ENCODE results near the gene TSR3. TPM values are rescaled to one million over a fixed set of nuclear protein-coding genes. Genes with fewer than 3 reads are reported as not detected.

The TSR3 gene
- total RNA-seq, 1 experiment from 2014 or later, result 52.7 TPM

DNA sequence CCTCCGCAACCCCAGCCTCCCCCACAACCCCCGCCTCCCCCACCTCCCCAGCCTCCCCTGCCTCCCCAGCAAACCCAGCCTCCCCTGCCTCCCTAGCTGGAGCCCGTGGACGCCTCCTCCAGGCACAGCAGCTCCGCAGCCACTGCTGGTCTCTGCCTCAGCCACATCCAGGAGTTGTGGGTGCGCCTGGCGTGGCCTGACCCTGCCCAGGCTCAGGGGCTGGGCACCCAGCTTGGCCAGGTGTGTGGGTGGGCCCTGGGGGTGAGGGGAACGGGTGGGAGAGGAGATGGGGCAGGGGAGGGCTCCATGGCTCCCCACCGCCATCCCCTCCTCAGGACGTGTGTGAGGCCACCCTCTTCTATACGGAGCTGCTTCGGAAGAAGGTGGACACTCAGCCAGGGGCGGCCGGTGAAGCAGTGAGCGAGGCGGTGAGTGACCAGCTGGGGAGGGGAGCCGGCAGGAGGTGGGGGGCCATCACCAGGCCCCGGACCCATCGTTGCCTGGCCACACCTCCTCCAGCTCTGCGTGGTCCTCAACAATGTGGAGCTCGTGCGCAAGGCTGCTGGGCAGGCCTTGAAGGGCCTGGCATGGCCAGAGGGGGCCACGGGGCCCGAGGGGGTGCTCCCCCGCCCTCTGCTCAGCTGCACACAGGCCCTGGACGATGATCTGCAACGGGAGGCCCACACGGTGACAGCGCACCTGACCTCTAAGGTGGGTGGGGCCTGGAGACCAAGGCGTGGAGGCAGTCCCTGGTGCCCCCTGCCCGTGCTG is 5.8 kb downstream of the TSR3 start (continued):
- TF ChIP-seq CTCF (IDR thresholded peaks at IDR 0.05 in 2 of 3, conservative IDR thresholded peaks at IDR 0.05 in 1 of 3; ENCODE audit: borderline replicate concordance in 1 of 3, insufficient read depth in 1 of 3, low read depth in 2 of 3, low read length in 2 of 3), result no peak
- TF ChIP-seq, protein P1, sequence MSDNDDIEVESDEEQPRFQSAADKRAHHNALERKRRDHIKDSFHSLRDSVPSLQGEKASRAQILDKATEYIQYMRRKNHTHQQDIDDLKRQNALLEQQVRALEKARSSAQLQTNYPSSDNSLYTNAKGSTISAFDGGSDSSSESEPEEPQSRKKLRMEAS (IDR thresholded peaks at IDR 0.05), result no peak
- no peak for TF ChIP-seq CEBPB (IDR thresholded peaks at IDR 0.05; ENCODE audit: low read depth)

GRCh38 chr16:1345087-1345486 is 6.6 kb downstream of the TSR3 start:
- CTCF ChIA-PET, result no interaction called here

More at GRCh38 chr16:1345087-1345486, 6.6 kb downstream of the TSR3 start:
- H3K4me2 ChIP-seq (ENCODE audit: low read length), result no peak overlapping the region
- H3K79me2 ChIP-seq (ENCODE audit: insufficient read depth, low read length), result peaks cover 2% of the 10 kb centered on the region; the same call in 1 of the 2 replicates
- no TSS peak for BruUV-seq (replicated peaks)
- no peak for DNase-seq (ENCODE audit: low read depth, low spot score)
- no peak overlapping the region for H3K9ac ChIP-seq (ENCODE audit: low read length)
- ChIA-PET RAD21 (ENCODE audit: low non-redundant PET in 1 of 2, low total read pairs in 2 of 2, uncharacterized antibody in 2 of 2, unreplicated experiment in 2 of 2) (no interaction called here), POLR2A (no interaction called here)
- intact Hi-C loops (cut with micrococcal nuclease), result no loop called here
- no peaks in the 10 kb centered on the region for H4K20me1 ChIP-seq (ENCODE audit: insufficient read depth)
- peaks cover 0 to 9% of the 10 kb centered on the region in 2 experiments; a peak in 1 of 4 replicates for H3K36me3 ChIP-seq (ENCODE audit: control insufficient read depth in 1 of 2, insufficient read depth in 2 of 2, low read length in 2 of 2)
- TF ChIP-seq JUND (IDR thresholded peaks at IDR 0.05) (no peak), EZH2 (IDR thresholded peaks at IDR 0.05) (no peak)
- TF ChIP-seq, protein P1 (IDR thresholded peaks at IDR 0.05), result no peak
- no peaks in the 10 kb centered on the region for H3K27me3 ChIP-seq (ENCODE audit: insufficient read depth, low read length)
- no peak overlapping the region for H2AFZ ChIP-seq (ENCODE audit: low read depth, low read length, poor library complexity, severe bottlenecking)
- no peak overlapping the region for H3K27ac ChIP-seq (ENCODE audit: low read depth, low read length)
- H3K4me3 ChIP-seq (replicated peaks in 1 of 2; ENCODE audit: low read depth in 1 of 2, low read length in 2 of 2), result no peak overlapping the region
- H3K9me2 ChIP-seq (ENCODE audit: insufficient read depth), result no peaks in the 10 kb centered on the region
- ATAC-seq, result no peak
- no peaks in the 10 kb centered on the region for H3K9me3 ChIP-seq (ENCODE audit: control insufficient read depth in 1 of 2, insufficient read depth in 1 of 2, low read depth in 1 of 2, low read length in 2 of 2)
- H3K4me1 ChIP-seq (ENCODE audit: control insufficient read depth in 1 of 2, insufficient read depth in 2 of 2, low read length in 2 of 2), result peaks cover 6 to 16% of the 10 kb centered on the region in 2 experiments; a peak in 3 of 4 replicates
